Gastrocnemius medialis (tissue), 4 donors: ENCODE data around the gene FEN1. TPM values are rescaled to one million over a fixed set of nuclear protein-coding genes. Genes with fewer than 3 reads are reported as not detected.

Experiments used
- ATAC-seq, 2 donors: fragments of 150-250 bp; one replicate each; pipeline ENCODE4 v1.9.1; 2016
- DNase-seq, 2 donors: peaks; one replicate each; pipeline ENCODE4 v3.0.0-alpha.2; 2019
- H3K27ac ChIP-seq, 4 donors: fragments of 200-600 bp; sonication (generic); 1 replicate in 1 of 4; 2 replicates in 3 of 4; pipeline ENCODE4 v1.5.1; 2016 to 2018; ENCODE audit warnings: mild to moderate bottlenecking in 2 of 4, moderate library complexity in 1 of 4
- H3K27me3 ChIP-seq, 3 donors: fragments of 200-600 bp; sonication (generic) in 2 of 3; 1 replicate in 1 of 3; 2 replicates in 2 of 3; pipeline versions ENCODE4 v1.5.1 to v1.6.0; 2016 to 2019; ENCODE audit warnings: mild to moderate bottlenecking in 1 of 3, moderate library complexity in 1 of 3
- H3K36me3 ChIP-seq, 2 donors: fragments of 200-600 bp; sonication (generic) in 1 of 2; one replicate each; pipeline ENCODE4 v1.5.1; 2017 to 2018
- H3K4me1 ChIP-seq, 2 donors: fragments of 200-600 bp; sonication (generic) in 1 of 2; one replicate each; pipeline ENCODE4 v1.5.1; 2016 to 2017; ENCODE audit warnings: mild to moderate bottlenecking in 2 of 2
- H3K4me3 ChIP-seq, 4 donors: fragments of 200-600 bp; sonication (generic) in 3 of 4; 1 replicate in 1 of 4; 2 replicates in 3 of 4; pipeline ENCODE4 v1.5.1; 2016 to 2019; ENCODE audit warnings: mild to moderate bottlenecking in 2 of 4
- H3K9me3 ChIP-seq, 3 donors: fragments of 200-600 bp; sonication (generic) in 2 of 3; 1 replicate in 1 of 3; 2 replicates in 2 of 3; pipeline ENCODE4 v1.5.1; 2016 to 2019
- POLR2A ChIP-seq, 2 donors: fragments of 450-650 bp; IDR thresholded peaks; one replicate each; pipeline ENCODE4 v1.6.1; 2017; ENCODE audit warnings: antibody characterized with exemption in 2 of 2, mild to moderate bottlenecking in 2 of 2, moderate library complexity in 2 of 2
- in situ Hi-C, 4 donors: fragments of 200-750 bp; cut with MboI; loops; one replicate each; pipeline versions ENCODE4 v1.15.0 to v1.8.0; 2017; ENCODE audit warnings: low sequenced_read_pairs in 4 of 4
- intact Hi-C: fragments of 100-400 bp; cut with DNase I; formaldehyde crosslinking; loops from one replicate; pipeline ENCODE4 v1.15.1; 2023; ENCODE audit warnings: low total_unique reads
- total RNA-seq, 4 donors: library from RNA; depleted of rRNA; stranded (reverse); fragments of >200 nt; gene quantifications; one replicate each; pipeline versions ENCODE4 v1.1.0 to v1.2.3, GENCODE V29; 2016
- TF ChIP-seq, protein P1 (sequence below), 5 experiments: fragments of 450-650 bp in 3 of 5; fragments of 200-600 bp in 2 of 5; sonication (generic) in 2 of 5; IDR thresholded peaks in 4 of 5; conservative IDR thresholded peaks in 1 of 5; 1 replicate in 4 of 5; 2 replicates in 1 of 5; pipeline ENCODE4 v1.5.1; 2016 to 2019; ENCODE audit warnings: antibody characterized with exemption in 5 of 5, mild to moderate bottlenecking in 3 of 5, moderate library complexity in 3 of 5

FEN1 gene
- total RNA-seq, 4 donors from 2014 or later, result 7.4 to 15.7 (median 9.5) TPM

DNA sequence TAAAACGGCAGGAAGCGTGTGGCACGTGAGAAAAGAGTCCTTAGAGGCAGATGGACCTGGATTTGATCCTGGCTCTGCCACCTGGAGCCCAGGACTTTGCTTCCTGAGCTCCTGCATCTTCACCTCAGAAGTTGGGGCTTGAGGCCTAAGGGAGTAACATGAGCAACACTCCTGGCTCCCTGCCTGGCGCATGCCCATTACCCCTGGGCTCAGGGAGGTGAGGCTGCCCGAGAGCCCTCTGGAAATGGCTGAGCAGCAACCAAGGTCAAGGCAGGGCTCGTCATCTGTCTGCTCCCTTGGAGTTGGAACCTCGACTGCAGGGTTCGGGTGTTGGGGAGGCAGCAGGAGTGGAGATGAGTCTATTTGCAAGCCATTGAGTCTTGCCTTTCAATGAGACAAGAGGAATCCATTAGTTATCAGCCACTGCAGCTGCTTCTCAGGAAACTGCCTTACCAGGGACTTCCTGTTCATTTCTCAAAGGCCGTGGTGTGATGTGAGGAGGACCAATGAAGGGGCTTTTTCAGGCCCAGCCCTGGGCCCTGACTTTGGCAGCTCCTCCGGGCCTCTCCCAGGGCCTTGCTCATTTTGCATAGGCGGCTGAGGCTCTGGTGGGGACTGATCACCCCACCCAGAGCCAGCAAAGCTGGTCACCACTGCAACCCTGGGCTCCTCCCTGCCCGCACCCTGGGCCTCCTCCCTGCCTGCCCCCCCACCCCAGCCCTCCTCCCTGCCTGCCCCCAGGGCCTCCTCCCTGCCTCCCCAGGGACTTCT, 41.8 kb downstream of the FEN1 start:
- intact Hi-C loops (no loop called here), in situ Hi-C loops (no loop called here)
- peaks cover 0 to 9% (median 2%) of the 10 kb centered on the region in 3 donors for H3K27me3 ChIP-seq
- no peaks in the 10 kb centered on the region for H3K36me3 ChIP-seq
- H3K27ac ChIP-seq, result peak overlapping the region; percentile 38 to 65 (median 53)
- H3K9me3 ChIP-seq, result no peaks in the 10 kb centered on the region
- ATAC-seq (peak; percentile 51 to 54), DNase-seq (peak in 1 of 2 donors; percentile 49)
- peaks cover 10 to 11% of the 10 kb centered on the region in 2 donors for H3K4me1 ChIP-seq
- TF ChIP-seq, protein P1, sequence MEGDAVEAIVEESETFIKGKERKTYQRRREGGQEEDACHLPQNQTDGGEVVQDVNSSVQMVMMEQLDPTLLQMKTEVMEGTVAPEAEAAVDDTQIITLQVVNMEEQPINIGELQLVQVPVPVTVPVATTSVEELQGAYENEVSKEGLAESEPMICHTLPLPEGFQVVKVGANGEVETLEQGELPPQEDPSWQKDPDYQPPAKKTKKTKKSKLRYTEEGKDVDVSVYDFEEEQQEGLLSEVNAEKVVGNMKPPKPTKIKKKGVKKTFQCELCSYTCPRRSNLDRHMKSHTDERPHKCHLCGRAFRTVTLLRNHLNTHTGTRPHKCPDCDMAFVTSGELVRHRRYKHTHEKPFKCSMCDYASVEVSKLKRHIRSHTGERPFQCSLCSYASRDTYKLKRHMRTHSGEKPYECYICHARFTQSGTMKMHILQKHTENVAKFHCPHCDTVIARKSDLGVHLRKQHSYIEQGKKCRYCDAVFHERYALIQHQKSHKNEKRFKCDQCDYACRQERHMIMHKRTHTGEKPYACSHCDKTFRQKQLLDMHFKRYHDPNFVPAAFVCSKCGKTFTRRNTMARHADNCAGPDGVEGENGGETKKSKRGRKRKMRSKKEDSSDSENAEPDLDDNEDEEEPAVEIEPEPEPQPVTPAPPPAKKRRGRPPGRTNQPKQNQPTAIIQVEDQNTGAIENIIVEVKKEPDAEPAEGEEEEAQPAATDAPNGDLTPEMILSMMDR (IDR thresholded peaks at IDR 0.05 in 4 of 5, conservative IDR thresholded peaks at IDR 0.05 in 1 of 5), result no peak
- no peak for TF ChIP-seq POLR2A (IDR thresholded peaks at IDR 0.05)
- H3K4me3 ChIP-seq, result no peak overlapping the region

DNA sequence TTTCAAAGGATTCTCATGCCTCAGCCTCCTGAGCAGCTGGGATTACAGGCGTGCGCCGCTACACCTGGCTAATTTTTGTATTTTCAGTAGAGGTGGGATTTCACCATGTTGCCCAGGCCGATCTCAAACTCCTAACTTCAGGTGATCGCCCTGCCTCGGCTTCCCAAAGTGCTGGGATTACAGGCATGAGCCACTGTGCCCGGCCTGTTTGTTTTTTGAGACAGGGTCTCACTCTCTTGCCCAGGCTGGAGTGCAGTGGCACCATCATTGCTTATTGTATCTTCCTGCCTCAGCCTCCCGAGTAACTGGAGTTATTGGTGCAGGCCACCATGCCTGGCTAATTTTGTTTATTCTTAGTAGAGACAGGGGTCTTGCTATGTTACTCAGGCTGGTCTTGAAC, 43.5 kb downstream of the FEN1 start:
- H3K36me3 ChIP-seq, result no peaks in the 10 kb centered on the region
- intact Hi-C loops (no loop called here), in situ Hi-C loops (no loop called here)
- no peak for TF ChIP-seq POLR2A (IDR thresholded peaks at IDR 0.05)
- TF ChIP-seq, protein P1 (IDR thresholded peaks at IDR 0.05 in 4 of 5, conservative IDR thresholded peaks at IDR 0.05 in 1 of 5), result no peak
- no peak overlapping the region for H3K4me3 ChIP-seq
- H3K27ac ChIP-seq, result peak overlapping the region in 3 of 4 donors; percentile 5 to 64 (median 42)
- peaks cover 7 to 10% of the 10 kb centered on the region in 2 donors for H3K4me1 ChIP-seq
- ATAC-seq (no peak), DNase-seq (no peak)
- H3K27me3 ChIP-seq, result no peaks in the 10 kb centered on the region
- no peaks in the 10 kb centered on the region for H3K9me3 ChIP-seq

DNA sequence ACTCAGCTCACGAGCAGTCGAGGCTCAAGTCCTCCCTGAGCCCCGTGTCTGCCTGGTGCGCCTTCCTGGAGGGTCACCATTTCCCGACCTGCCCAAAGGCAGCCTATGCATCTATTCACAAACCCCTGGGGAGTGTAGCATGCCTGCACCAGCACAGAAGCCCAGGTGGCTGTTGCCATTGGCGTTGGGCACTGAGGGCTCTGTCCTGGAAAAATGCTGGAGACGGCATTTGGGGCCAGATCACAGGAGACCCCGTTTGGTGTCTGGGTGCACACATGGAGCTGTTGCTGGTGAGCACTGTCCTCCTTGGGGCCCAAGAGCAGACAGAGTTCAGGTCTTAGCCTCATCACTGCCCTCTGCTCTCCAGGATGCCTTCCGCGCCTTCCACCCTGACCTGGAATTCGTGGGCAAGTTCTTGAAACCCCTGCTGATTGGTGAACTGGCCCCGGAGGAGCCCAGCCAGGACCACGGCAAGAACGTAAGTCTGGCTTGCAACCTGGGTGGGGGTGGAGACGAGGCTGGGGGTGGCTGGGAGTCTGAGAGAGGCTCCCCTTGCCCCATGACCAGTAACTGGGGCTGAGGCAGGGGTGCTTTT, 44.8 kb downstream of the FEN1 start:
- ATAC-seq, result no peak
- in situ Hi-C loops, result no loop called here
- no peak overlapping the region for H3K4me3 ChIP-seq
- no peaks in the 10 kb centered on the region for H3K9me3 ChIP-seq
- H3K27me3 ChIP-seq, result no peaks in the 10 kb centered on the region
- no peak for DNase-seq
- intact Hi-C loops, result no loop called here
- H3K27ac ChIP-seq, result no peak overlapping the region
- TF ChIP-seq, protein P1 (IDR thresholded peaks at IDR 0.05 in 4 of 5, conservative IDR thresholded peaks at IDR 0.05 in 1 of 5), result no peak
- TF ChIP-seq POLR2A (IDR thresholded peaks at IDR 0.05), result no peak
- peaks cover 7 to 10% of the 10 kb centered on the region in 2 donors for H3K4me1 ChIP-seq
- H3K36me3 ChIP-seq, result no peaks in the 10 kb centered on the region

DNA sequence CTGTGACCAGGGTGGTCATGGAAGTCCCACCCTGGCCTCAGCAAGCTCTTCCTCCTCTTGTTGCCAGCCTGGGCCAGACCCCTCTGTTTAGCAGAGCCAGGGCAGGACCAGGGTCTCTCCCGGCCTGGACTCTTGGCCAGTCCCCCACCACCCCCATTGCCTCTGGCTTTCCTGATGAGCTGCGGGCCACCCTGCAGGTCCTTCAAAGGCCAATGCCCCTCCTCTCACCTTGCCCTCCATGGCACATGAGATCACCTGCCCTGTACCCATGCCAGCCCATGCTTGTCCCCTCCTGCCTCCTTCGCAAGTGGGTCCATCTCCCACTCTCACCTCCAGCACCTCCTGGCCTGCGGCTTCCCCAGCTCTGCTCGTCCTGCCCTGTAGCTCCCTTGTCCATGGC, 45.8 kb downstream of the FEN1 start:
- Histone ChIP-seq H3K27me3 (no peaks in the 10 kb centered on the region), H3K4me3 (no peak overlapping the region), H3K27ac (no peak overlapping the region), H3K36me3 (no peaks in the 10 kb centered on the region), H3K4me1 (peaks cover 7 to 10% of the 10 kb centered on the region in 2 donors), H3K9me3 (no peaks in the 10 kb centered on the region)
- in situ Hi-C loops, result no loop called here
- ATAC-seq (no peak), DNase-seq (no peak)
- intact Hi-C loops, result no loop called here
- no peak for TF ChIP-seq POLR2A (IDR thresholded peaks at IDR 0.05)
- TF ChIP-seq, protein P1 (IDR thresholded peaks at IDR 0.05 in 4 of 5, conservative IDR thresholded peaks at IDR 0.05 in 1 of 5), result no peak
